Tibial nerve (tissue), 4 donors: ENCODE data around the gene MICAL2. TPM values are rescaled to one million over a fixed set of nuclear protein-coding genes. Genes with fewer than 3 reads are reported as not detected.

ENCODE experiments used
- DNase-seq, 2 donors: peaks; one replicate each; pipeline ENCODE4 v3.0.0-alpha.2; 2019; ENCODE audit warnings: low spot score in 2 of 2
- H3K27ac ChIP-seq, 4 donors: fragments of 200-600 bp; sonication (generic) in 3 of 4; one replicate each; pipeline ENCODE4 v1.5.1; 2017 to 2019; ENCODE audit warnings: mild to moderate bottlenecking in 1 of 4
- H3K27me3 ChIP-seq, 2 donors: fragments of 200-600 bp; sonication (generic) in 1 of 2; one replicate each; pipeline versions ENCODE4 v1.5.1 to v1.6.0; 2017 to 2019
- H3K36me3 ChIP-seq, 3 donors: fragments of 200-600 bp; sonication (generic); one replicate each; pipeline ENCODE4 v1.5.1; 2018 to 2019
- H3K4me1 ChIP-seq, 4 donors: fragments of 200-600 bp; sonication (generic) in 3 of 4; one replicate each; pipeline ENCODE4 v1.5.1; 2017 to 2019
- H3K4me3 ChIP-seq, 4 donors: fragments of 200-600 bp; sonication (generic) in 3 of 4; one replicate each; pipeline ENCODE4 v1.5.1; 2017 to 2019; ENCODE audit warnings: mild to moderate bottlenecking in 1 of 4, moderate library complexity in 1 of 4
- H3K9me3 ChIP-seq, 4 donors: fragments of 200-600 bp; sonication (generic) in 3 of 4; one replicate each; pipeline ENCODE4 v1.5.1; 2017 to 2019
- CTCF ChIP-seq, 5 experiments: fragments of 200-600 bp in 3 of 5; fragments of 450-650 bp in 2 of 5; sonication (generic) in 3 of 5; IDR thresholded peaks; one replicate each; pipeline ENCODE4 v1.5.1; 2016 to 2019; ENCODE audit warnings: antibody characterized with exemption in 5 of 5, mild to moderate bottlenecking in 3 of 5, moderate library complexity in 2 of 5
- EP300 ChIP-seq, 2 donors: sonication (generic); formaldehyde crosslinking; IDR thresholded peaks; one replicate each; pipeline ENCODE4 v1.6.1; 2017; ENCODE audit warnings: antibody characterized with exemption in 2 of 2, mild to moderate bottlenecking in 1 of 2
- POLR2A ChIP-seq, 2 donors: fragments of 450-650 bp; IDR thresholded peaks; one replicate each; pipeline ENCODE4 v1.6.1; 2017; ENCODE audit warnings: antibody characterized with exemption in 2 of 2, mild to moderate bottlenecking in 2 of 2, moderate library complexity in 2 of 2
- WGBS, 2 donors: methylation state at CpG; one replicate each; pipeline ENCODE4 v1.1.5; 2018; 5-methylcytosine and 5-hydroxymethylcytosine counted together
- total RNA-seq, 4 donors: library from RNA; depleted of rRNA; stranded (reverse); fragments of >200 nt; gene quantifications; one replicate each; pipeline ENCODE4 v1.1.0, GENCODE V29; 2016

The MICAL2 gene
- total RNA-seq, 4 donors from 2014 or later, result 87.0 to 136 (median 101) TPM

DNA sequence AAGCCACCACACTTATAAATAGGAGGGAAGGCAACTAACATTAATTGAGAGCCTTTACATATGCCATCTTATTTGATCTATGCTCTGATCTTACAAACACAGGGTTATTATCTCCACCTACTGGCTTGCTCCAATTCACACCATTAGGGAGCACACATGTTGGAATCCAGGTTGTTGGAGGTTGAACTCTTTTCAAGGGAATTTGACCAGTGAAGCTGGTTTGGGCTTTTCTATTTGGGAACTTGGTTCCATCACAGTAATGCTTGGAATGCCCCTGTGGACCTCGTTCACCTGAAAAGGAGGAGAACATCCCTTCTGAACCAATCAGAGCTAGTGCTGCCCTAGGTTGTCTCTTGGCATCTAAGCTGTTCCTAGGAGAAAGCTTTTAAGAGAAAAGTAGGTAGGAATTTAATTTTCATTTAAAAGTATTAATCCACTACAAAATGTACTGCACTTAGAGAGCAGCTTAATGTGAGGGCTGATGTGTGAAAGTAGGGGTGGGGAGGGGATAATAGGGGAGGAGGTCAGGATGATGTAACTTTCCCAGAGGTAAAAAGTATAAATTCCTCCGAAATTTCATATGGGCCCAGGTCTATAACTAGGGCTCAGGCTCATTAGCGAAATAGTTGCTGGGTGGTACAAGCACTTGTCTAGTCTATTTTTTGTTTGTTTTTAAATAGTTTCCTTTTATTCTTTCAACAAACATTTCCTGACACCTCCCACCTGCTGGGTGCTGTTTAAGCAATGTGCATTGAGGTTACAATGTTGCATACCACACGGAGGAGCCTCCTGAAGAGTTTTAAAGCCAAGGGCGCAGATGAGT, 7.6 kb upstream of the MICAL2 start:
- no peaks in the 10 kb centered on the region for H3K9me3 ChIP-seq
- TF ChIP-seq POLR2A (IDR thresholded peaks at IDR 0.05), result no peak
- no peak for TF ChIP-seq EP300 (IDR thresholded peaks at IDR 0.05)
- TF ChIP-seq CTCF (IDR thresholded peaks at IDR 0.05), result no peak
- peaks cover 0 to 3% of the 10 kb centered on the region in 2 donors for H3K27me3 ChIP-seq
- H3K4me3 ChIP-seq, result no peak overlapping the region
- no peaks in the 10 kb centered on the region for H3K36me3 ChIP-seq
- peaks cover 0 to 18% (median 8%) of the 10 kb centered on the region in 4 donors for H3K4me1 ChIP-seq
- H3K27ac ChIP-seq, result peak overlapping the region in 1 of 4 donors; percentile 77
- WGBS, 2 donors, result 80% methylated on average over 5 of the region's 5 CpGs
- DNase-seq, result no peak

GRCh38 chr11:12103411-12104225, 6.8 kb upstream of the MICAL2 start:
- H3K4me1 ChIP-seq, result peaks cover 0 to 18% (median 8%) of the 10 kb centered on the region in 4 donors
- no peaks in the 10 kb centered on the region for H3K36me3 ChIP-seq
- TF ChIP-seq CTCF (IDR thresholded peaks at IDR 0.05) (no peak), EP300 (IDR thresholded peaks at IDR 0.05) (no peak), POLR2A (IDR thresholded peaks at IDR 0.05) (no peak)
- H3K27ac ChIP-seq, result no peak overlapping the region
- 64 to 71% methylated on average over 7 of the region's 7 CpGs for WGBS, 2 donors
- H3K9me3 ChIP-seq, result no peaks in the 10 kb centered on the region
- no peak overlapping the region for H3K4me3 ChIP-seq
- H3K27me3 ChIP-seq, result peaks cover 0 to 1% of the 10 kb centered on the region in 2 donors
- DNase-seq, result no peak

- Histone ChIP-seq H3K36me3 (no peaks in the 10 kb centered on the region), H3K4me1 (peaks cover 0 to 23% (median 10%) of the 10 kb centered on the region in 4 donors), H3K27ac (no peak overlapping the region), H3K4me3 (no peak overlapping the region), H3K27me3 (no peaks in the 10 kb centered on the region), H3K9me3 (no peaks in the 10 kb centered on the region)
- TF ChIP-seq EP300 (IDR thresholded peaks at IDR 0.05) (no peak), POLR2A (IDR thresholded peaks at IDR 0.05) (no peak), CTCF (IDR thresholded peaks at IDR 0.05) (no peak)
- no peak for DNase-seq
- WGBS, 2 donors, result 40 to 90% methylated on average over 2 of the region's 2 CpGs
Measured at GRCh38 chr11:12105471-12105870, 4.9 kb upstream of the MICAL2 start.

GRCh38 chr11:12106101-12106500, 4.3 kb upstream of the MICAL2 start:
- Histone ChIP-seq H3K36me3 (no peaks in the 10 kb centered on the region), H3K27ac (no peak overlapping the region), H3K4me1 (peaks cover 0 to 21% (median 5%) of the 10 kb centered on the region in 4 donors), H3K4me3 (no peak overlapping the region), H3K27me3 (no peaks in the 10 kb centered on the region), H3K9me3 (no peaks in the 10 kb centered on the region)
- WGBS, 2 donors, result 75 to 86% methylated on average over 5 of the region's 5 CpGs
- DNase-seq, result no peak
- TF ChIP-seq POLR2A (IDR thresholded peaks at IDR 0.05) (no peak), CTCF (IDR thresholded peaks at IDR 0.05) (no peak), EP300 (IDR thresholded peaks at IDR 0.05) (no peak)

- no peak for DNase-seq
- Histone ChIP-seq H3K27me3 (no peaks in the 10 kb centered on the region), H3K4me3 (no peak overlapping the region), H3K4me1 (peaks cover 0 to 21% (median 6%) of the 10 kb centered on the region in 4 donors), H3K36me3 (no peaks in the 10 kb centered on the region), H3K27ac (no peak overlapping the region), H3K9me3 (no peaks in the 10 kb centered on the region)
- 77 to 85% methylated on average over 5 of the region's 5 CpGs for WGBS, 2 donors
- TF ChIP-seq CTCF (IDR thresholded peaks at IDR 0.05) (no peak), EP300 (IDR thresholded peaks at IDR 0.05) (no peak), POLR2A (IDR thresholded peaks at IDR 0.05) (no peak)
Measured at GRCh38 chr11:12106501-12106900, 3.9 kb upstream of the MICAL2 start.
